HFFc6 (cell line): ENCODE results near the gene ZNF410. TPM values are rescaled to one million over a fixed set of nuclear protein-coding genes. Genes with fewer than 3 reads are reported as not detected.

Source experiments
- DNase-seq: peaks from one replicate; pipeline ENCODE4 v3.0.0-alpha.2; 2018
- H3K27ac Mint-ChIP-seq: 2 replicates; pipeline ENCODE4 v1.8.0; 2020; ENCODE audit warnings: mild to moderate bottlenecking, mixed read lengths
- H3K27me3 Mint-ChIP-seq: 2 replicates; pipeline ENCODE4 v1.8.0; 2021; ENCODE audit warnings: mild to moderate bottlenecking, moderate library complexity, mixed read lengths; ENCODE audit not compliant: insufficient read depth
- H3K36me3 Mint-ChIP-seq: 2 replicates; pipeline ENCODE4 v1.8.0; 2021; ENCODE audit warnings: low read depth, mixed read lengths
- H3K4me1 Mint-ChIP-seq: 2 replicates; pipeline ENCODE4 v1.8.0; 2020; ENCODE audit warnings: low read depth, mixed read lengths
- H3K4me3 Mint-ChIP-seq: 2 replicates; pipeline ENCODE4 v1.8.0; 2020; ENCODE audit warnings: mild to moderate bottlenecking, moderate library complexity, mixed read lengths
- H3K9me3 Mint-ChIP-seq: 2 replicates; pipeline ENCODE4 v1.8.0; 2020; ENCODE audit warnings: mild to moderate bottlenecking, mixed read lengths
- total RNA-seq, 6 experiments: library from RNA; stranded (reverse); fragmentation: NEBNext Ultra II Directional; extraction: Animal tissue kit (Norgen Biotek cat#: 25700); gene quantifications; 2 replicates in 1 of 6; 3 replicates in 5 of 6; pipeline ENCODE4 v1.2.3, GENCODE V29; 2021
- TF ChIP-seq, protein P1 (sequence below): fragments of 200-600 bp; sonication (generic); IDR thresholded peaks from 2 replicates; pipeline ENCODE4 v1.5.0; 2021; ENCODE audit warnings: antibody characterized with exemption, mild to moderate bottlenecking

ZNF410 gene
- total RNA-seq, 6 experiments from 2014 or later, result 31.5 to 42.5 (median 35.0) TPM

DNA sequence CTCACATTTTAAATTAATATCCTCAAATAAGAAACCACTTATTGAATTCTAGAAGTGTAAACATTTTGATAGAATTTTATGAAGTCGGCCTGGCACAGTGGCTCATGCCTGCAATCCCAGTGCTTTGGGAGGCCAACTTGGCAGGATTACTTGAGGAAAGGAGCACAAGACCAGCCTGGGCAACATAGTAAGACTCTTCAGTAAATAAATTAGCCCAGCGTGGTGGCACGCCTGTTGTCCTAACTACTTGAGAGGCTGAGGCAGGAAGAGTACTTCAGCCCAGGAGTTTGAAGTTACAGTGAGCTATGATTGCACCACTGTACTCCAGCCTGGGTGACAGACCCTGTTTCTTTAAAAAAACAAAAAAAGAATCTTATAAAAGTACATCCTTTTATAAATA lies 8.9 kb upstream of the ZNF410 start:
- DNase-seq, result no peak
- Mint-ChIP-seq H3K9me3 (no peaks in the 10 kb centered on the region), H3K4me1 (peaks cover 11% of the 10 kb centered on the region), H3K27ac (no peak overlapping the region), H3K27me3 (peaks cover 2% of the 10 kb centered on the region; the same call in 1 of the 2 replicates), H3K4me3 (no peak overlapping the region), H3K36me3 (peaks cover 5% of the 10 kb centered on the region)
- TF ChIP-seq, protein P1, sequence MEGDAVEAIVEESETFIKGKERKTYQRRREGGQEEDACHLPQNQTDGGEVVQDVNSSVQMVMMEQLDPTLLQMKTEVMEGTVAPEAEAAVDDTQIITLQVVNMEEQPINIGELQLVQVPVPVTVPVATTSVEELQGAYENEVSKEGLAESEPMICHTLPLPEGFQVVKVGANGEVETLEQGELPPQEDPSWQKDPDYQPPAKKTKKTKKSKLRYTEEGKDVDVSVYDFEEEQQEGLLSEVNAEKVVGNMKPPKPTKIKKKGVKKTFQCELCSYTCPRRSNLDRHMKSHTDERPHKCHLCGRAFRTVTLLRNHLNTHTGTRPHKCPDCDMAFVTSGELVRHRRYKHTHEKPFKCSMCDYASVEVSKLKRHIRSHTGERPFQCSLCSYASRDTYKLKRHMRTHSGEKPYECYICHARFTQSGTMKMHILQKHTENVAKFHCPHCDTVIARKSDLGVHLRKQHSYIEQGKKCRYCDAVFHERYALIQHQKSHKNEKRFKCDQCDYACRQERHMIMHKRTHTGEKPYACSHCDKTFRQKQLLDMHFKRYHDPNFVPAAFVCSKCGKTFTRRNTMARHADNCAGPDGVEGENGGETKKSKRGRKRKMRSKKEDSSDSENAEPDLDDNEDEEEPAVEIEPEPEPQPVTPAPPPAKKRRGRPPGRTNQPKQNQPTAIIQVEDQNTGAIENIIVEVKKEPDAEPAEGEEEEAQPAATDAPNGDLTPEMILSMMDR, result no peak

DNA sequence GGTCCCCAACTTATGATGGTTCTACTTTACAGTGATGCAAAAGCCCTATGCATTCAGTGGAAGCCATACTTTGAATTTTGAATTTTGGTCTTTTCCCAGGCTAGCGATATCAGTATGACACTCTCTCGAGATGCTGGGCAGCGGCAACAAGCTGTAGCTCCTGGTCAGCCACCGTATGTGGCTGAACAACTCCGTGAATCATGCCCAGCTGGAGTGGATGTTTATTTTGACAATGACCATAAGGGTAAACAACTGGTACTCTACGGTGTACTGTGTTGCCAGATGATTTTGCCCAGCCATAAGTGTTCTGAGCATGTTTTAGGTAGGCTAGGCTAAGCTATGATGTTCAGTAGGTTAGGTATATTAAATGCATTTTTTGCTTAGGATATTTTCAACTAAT lies 8.2 kb upstream of the ZNF410 start:
- Mint-ChIP-seq H3K9me3 (no peaks in the 10 kb centered on the region), H3K27me3 (peaks cover 2% of the 10 kb centered on the region; the same call in 1 of the 2 replicates), H3K36me3 (peaks cover 5% of the 10 kb centered on the region), H3K4me1 (peaks cover 11% of the 10 kb centered on the region), H3K27ac (no peak overlapping the region), H3K4me3 (no peak overlapping the region)
- peak; percentile 8 for DNase-seq
- TF ChIP-seq, protein P1, result no peak

DNA sequence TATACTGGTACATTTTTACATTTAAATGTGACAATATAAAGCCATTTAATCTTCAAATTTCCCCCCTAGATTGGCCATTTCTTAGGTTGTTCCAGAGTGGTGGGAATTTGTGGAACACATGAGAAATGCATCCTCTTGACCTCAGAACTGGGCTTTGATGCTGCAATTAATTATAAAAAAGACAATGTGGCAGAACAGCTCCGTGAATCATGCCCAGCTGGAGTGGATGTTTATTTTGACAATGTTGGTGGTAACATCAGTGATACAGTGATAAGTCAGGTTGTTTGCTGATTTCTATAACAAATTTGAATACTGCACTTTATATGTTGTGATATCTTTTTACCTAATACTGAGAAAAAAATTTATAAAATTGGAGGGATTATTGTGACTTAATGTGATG lies 7.6 kb upstream of the ZNF410 start:
- Mint-ChIP-seq H3K9me3 (no peaks in the 10 kb centered on the region), H3K4me3 (no peak overlapping the region), H3K4me1 (peaks cover 11% of the 10 kb centered on the region), H3K27ac (no peak overlapping the region; the same call in 1 of the 2 replicates), H3K36me3 (peaks cover 5% of the 10 kb centered on the region), H3K27me3 (peaks cover 2% of the 10 kb centered on the region; the same call in 1 of the 2 replicates)
- TF ChIP-seq, protein P1, result no peak
- peak; percentile 29 for DNase-seq

DNA sequence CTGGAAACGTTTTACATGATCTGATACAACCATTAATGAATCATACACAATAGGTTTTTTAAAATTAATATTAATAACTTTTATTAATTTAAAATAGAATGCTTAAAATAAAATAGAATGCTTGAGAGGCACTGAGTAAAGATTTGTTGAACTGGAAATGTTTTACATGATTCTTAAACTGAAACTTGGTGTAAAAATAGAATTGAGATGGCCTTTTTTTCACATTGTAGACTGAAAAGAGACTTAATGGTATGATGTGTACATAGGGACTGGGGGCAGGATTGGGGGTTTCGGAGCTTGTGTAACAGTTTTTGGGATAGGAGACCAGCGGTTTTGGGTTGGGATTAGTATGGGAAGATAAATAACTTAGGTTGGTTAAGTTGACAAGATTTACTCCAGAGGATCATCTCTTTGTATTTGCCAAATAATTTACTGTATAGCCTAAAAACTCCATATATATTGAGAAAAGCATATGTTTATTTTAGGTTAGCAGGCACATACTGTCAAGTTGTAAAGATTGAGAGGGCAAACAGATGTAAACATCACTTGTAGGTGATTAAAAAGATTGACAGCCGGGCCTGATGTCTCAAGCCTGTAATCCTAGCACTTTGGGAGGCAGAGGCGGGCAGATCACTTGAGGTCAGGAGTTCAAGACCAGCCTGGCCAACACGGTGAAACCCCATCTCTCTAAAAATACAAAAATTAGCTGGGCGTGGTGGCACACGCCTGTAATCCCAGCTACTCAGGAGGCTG lies 2.0 kb upstream of the ZNF410 start:
- H3K36me3 Mint-ChIP-seq, result peaks cover 4% of the 10 kb centered on the region; the same call in 1 of the 2 replicates
- peak overlapping the region; percentile 98 for H3K27ac Mint-ChIP-seq
- peak overlapping the region; percentile 87 for H3K4me3 Mint-ChIP-seq

DNA sequence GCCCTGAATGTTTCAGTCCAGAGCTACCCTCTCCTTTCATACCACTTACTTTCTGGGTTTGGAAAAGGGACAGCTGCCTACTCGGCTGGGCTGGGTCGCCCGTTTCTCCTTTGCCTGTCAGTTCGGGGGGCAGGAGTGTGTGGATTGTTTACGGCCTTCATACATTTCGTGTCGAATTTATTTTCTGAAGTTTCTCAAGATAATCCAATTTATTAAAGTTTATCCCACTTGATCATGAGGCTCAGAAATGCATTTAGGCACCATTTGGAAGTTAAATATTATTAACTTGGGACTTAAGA lies 608 bp downstream of the ZNF410 start:
- DNase-seq, result no peak
- Mint-ChIP-seq H3K4me1 (peaks cover 59% of the 10 kb centered on the region), H3K36me3 (peaks cover 8% of the 10 kb centered on the region; the same call in 1 of the 2 replicates), H3K4me3 (peak overlapping the region; percentile 87), H3K27me3 (no peaks in the 10 kb centered on the region), H3K9me3 (no peaks in the 10 kb centered on the region), H3K27ac (peak overlapping the region; percentile 98)
- TF ChIP-seq, protein P1, result no peak

More for the DNA sequence above, 2.0 kb upstream of the ZNF410 start:
- Mint-ChIP-seq H3K9me3 (no peaks in the 10 kb centered on the region), H3K27me3 (no peaks in the 10 kb centered on the region), H3K4me1 (peaks cover 44% of the 10 kb centered on the region)
- TF ChIP-seq, protein P1, result no peak
- DNase-seq, result no peak
